Measurements from ENCODE around the gene FXYD1.
"Not testable (repeated sequence)": the region's sequence is repeated elsewhere in the genome, so short reads cannot be mapped to it uniquely, and the experiment has no call there.

The FXYD1 gene
- total RNA-seq, result 0 reads per million in 3 experiments

DNA sequence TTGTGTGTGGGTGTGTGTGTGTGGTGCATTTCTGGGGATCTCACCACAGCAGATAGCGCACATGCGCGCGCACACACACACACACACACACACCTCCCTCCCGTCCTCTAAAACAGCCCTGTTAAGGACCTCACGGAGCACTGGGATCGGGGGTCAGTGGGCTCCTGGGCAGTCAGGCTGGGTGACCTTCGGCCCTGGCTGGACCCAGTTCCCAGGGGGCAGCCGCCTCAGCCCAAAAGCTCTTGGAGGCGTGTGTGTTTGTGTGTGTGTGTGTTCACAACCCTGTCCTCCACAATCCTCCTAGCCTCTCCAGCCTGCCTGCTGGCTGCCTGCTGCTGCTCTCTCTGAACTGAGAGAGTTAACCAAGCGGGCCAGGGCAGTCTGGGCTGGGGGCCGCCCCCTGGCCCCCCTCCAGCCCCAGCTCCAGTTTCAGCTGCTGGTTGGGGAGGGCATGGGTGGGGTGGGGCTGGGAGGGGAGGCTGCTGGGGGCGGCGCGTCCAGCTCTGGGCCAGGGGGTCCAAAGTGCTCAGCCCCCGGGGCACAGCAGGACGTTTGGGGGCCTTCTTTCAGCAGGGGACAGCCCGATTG lies at the start of gene FXYD1:
Gene FXYD1 (plus strand): TSS at position 520 of the 588 bp plus-strand sequence. CDS start 1,256 bp downstream, outside the sequence.
- no peak for DNase-seq

DNA sequence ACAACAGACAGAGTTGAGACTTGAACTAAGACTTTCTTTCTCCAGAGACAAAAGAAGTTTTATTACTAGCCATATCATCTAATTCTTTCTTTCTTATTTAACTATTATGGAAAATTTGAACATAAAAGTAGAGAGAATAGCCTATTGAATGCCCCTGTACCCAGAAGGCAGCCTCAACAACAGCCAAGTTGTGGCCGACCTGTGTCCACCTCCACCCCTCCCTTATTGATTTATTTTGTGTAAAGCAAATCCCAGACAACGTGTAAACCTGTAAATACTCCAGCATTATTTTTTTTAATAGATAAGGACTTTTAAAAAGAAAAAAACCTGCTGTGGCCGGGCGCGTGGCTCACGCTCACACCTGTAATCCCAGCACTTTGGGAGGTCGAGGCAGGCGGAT lies 49.1 kb upstream of the FXYD1 start:
- DNase-seq, result no peak

GRCh38 chr19:35090160-35090505 lies 48.5 kb upstream of the FXYD1 start:
- no peak for DNase-seq

GRCh38 chr19:35090506-35091214 lies 48.0 kb upstream of the FXYD1 start:
- DNase-seq, result peak; percentile 28

GRCh38 chr19:35093430-35093829 lies 45.2 kb upstream of the FXYD1 start:
- DNase-seq, result no peak

DNA sequence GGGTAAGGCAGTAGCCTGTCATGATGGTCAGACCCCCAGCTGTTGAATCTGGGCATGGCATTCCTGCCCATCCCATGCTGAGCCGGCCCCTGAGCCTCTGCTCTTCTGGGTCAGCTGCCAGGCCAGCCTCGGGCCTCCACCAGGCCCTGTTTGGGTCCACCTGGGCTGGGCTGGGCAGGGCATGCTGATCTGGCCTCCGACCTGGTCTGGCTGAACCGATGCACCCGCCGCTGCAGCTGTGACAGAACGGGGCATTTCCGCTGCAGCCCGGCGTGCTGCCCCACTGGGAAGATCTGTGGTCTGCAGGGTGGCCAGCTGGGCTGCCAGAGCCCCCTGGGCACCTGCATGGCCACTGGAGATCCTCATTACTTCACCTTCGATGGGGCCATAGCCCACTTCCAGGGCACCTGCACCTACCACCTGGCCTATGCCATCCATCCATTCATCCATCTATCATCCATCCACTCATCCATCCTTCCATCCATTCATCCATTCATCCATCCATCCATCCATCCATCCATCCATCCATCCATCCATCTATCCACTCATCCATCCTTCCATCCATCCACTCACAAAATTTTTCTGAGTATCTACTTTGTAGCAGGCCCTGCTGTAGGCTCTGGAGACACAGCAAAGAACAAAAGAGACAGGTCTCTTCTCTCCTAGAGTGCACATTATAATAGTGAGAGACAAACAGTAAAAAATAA lies 44.5 kb upstream of the FXYD1 start:
- no peak for DNase-seq

DNA sequence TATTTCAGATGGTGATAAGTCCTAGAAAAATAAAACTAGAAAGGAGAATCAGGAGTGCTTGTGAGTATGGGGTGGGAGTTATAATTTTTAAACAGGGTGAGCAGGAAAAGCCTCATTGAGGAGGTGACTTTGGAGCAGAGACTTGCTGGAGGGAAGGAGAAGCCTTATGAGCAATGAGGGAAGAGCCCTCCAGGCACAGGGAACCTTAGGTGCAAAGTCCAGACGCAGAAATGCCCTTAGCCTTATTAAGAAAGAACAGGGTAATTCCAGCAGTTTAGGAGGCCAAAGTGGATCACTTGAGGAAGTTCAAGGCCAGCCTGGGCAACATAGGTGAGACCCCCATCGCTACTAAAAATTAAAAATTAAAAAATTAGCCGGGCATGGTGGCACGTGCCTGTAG lies 44.0 kb upstream of the FXYD1 start:
- DNase-seq, result no peak

DNA sequence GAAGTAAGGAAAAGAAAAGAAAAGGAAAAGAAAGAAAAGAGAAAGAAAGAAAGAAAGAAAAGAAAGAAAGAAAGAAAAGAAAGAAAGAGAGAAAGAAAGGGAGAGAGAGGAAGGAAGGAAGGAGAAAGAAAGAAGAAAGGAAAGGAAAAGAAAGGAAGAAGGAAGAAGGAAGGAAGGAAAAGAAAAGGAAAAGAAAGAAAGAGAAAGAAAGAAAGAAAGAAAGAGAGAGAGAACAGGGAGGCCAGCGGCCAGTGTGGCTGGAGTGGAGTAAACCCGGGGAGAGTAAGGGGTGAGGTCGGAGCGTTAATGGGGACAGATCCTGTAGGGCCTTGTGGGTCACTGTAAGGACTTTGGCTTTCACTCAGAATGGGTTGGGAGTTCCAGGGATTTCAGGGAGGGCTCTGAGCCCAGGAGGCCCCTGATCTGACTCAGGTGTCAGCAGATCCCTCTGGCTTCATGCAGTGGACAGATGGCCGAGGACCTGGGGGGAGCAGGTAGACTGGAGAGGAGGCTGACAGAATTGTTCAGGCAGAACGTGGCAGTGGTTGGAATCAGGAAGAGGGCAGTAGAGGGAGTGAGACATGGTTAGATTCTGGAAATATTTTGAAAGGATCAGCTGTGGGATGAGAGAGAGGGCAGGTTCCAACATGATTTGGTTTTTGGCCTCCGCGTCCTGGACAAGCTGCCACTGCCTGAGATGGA lies 42.8 kb upstream of the FXYD1 start:
- no peak for DNase-seq

GRCh38 chr19:35098413-35099049 lies 40.1 kb upstream of the FXYD1 start:
- DNase-seq, result no peak

- DNase-seq, result no peak
Measured at GRCh38 chr19:35099155-35099896, 39.3 kb upstream of the FXYD1 start.

DNA sequence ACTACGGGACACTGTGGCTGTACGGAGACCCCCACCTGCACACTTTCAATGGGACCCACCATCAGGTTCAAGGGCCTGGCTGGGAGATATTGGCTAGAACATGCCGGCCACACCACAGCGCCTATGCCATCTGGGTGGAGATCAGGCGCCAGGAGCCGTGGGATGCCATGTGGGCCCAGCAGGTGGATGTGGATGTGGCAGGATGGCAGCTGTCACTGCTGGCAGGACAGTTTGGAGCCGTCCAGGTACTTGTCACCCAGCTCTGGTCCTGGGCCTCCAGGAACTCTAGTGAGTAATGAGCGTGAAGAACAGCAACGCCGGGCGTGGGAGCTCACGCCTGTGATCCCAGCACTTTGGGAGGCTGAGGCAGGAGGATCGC lies 38.7 kb upstream of the FXYD1 start:
- no peak for DNase-seq

DNA sequence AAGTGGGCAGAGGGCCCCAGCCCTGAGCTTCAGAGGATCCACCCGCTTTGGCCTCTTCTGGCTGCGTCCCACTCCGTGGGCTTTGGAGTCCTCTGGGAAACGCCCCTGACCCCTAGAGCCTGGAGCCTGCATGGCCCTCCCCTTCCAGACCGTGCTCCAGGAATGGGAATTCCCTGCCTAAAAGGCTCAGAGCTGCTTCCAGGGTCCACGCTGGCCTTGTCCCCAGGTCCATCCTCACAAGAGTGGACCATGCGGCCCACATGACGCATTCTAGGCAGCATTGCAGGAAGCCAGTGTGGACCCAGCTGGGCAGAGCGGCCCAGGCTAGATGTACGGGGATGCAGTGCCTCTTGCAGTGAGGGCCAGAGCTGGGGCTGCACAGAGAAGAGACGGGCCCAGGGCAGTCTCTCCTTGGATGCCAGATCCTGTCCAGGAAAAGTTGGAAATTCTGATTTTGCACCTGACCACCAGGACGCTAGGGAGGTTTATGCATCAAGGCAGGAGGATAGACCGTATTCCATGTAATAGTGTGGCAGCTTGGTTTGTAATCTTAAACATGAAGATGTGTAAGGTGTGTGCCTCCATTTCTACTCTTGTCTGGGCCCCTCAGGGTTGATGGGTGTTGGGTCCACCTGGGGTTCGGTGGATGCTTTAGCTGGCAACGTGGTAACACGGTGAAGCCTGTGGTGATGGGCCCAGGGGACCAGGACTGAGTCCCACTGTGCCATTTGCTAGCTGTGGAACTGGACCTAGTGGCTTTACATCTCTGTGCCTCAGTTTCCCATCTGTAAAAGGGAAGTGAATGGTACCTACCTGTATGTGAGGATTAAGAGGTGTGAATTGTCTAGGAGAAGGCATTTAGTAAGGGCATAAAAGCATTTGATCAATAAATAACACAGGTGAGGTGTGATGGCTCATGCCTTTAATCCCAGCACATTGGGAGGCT lies 37.8 kb upstream of the FXYD1 start:
- DNase-seq, result no peak

GRCh38 chr19:35101949-35102348 lies 36.7 kb upstream of the FXYD1 start:
- DNase-seq, result not testable (repeated sequence)

DNA sequence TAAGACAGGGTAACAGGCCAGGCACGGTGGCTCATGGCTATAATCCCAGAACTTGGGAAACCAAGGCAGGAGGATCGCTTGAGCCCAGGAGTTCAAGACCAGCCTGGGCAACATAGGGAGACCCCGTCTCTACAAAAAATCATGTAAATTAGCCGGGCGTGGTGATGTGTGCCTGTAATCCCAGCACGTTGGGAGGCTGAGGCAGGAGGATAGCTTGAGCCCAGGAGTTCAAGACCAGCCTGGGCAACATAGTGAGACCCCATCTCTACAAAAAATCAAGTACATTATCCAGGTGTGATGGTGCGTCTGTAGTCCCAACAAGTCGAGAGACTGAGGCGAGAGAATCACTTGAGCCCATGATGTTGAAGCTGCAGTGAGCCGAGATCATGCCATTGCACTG lies 35.0 kb upstream of the FXYD1 start:
- not testable (repeated sequence) for DNase-seq

DNA sequence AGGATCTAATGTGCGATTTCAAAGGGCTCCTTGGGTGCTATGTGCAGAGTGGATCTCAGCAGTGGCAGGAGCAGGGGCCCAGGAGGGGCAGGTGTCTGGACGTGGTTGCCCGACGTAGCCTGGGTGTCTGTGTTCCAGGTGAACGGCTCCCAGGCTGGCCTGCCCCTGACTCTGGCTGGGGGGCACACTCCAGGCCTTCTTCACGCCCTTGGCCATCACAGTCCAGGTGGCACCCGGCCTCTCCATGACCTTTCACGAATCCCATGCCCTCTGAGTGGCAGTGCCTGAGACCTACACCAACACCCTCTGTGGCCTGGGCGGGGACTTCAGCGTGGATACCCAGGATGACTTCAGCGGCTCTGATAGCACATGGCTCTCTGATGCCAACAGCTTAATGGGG lies 34.3 kb upstream of the FXYD1 start:
- no peak for DNase-seq

- DNase-seq, result no peak
Measured at GRCh38 chr19:35105047-35105410, 33.6 kb upstream of the FXYD1 start.

GRCh38 chr19:35105411-35106290 lies 33.0 kb upstream of the FXYD1 start:
- no peak for DNase-seq

DNA sequence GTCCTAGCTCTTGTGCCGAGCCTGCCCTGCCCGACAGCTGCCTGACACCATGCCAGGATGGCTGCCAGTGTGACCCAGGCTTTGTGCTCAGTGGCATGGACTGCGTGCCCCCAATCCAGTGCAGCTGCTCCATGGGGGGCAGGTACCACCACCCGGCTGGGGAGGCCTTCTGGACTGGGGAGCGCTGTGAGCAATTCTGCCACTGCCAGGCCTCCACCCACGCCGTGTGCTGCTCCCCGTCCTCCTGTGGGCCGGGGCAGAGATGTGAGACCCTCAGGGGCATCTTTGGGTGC lies 32.4 kb upstream of the FXYD1 start:
- DNase-seq, result no peak

- no peak for DNase-seq
Measured at GRCh38 chr19:35106898-35107541, 31.6 kb upstream of the FXYD1 start.

GRCh38 chr19:35107545-35107944 lies 31.1 kb upstream of the FXYD1 start:
- no peak for DNase-seq
